T-helper 22 cell (primary cell): ENCODE results near the gene DSC2.
"Not testable (repeated sequence)": the region's sequence is repeated elsewhere in the genome, so short reads cannot be mapped to it uniquely, and the experiment has no call there.

Source experiments
- DNase-seq: peaks from one replicate; pipeline ENCODE4 v3.0.0-alpha.2; 2020; ENCODE audit warnings: low read depth

The DSC2 gene

DNA sequence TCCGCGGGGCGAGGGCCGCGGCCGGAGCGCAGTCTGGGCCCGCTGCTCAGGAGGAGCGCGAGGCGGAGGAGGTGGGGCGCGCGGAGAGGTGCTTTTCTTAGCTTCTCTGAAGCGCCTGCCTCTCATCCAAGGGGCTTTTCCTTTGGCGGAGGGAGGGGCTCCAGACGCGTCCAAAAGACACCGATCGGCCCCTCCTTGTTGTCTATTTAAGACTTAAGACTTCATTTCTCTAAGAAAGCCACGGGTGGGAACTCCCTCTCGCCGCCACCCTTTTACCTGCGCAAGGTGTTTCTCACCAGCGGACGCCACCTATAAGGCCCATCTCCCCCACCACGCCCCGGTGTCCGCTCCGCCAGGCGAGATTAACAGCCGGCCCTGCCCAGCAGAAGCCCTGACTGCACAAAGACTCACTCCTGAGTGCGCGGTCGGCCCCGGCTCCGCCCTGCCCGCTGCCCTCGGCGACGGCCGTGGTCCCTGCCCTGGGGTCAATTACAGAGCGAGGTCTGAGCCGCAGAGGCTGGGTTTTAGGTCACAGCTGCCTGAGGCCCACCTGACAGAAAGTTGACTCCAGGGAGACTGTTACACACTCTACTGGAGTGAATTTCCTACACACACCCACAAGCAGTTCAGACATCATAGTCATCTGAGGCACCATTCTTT lies at the start of gene DSC2:
DSC2 (minus strand) TSS at position 397 of the 660 bp plus-strand sequence. CDS start 450 bp downstream, outside the sequence.
- DNase-seq = no peak

DNA sequence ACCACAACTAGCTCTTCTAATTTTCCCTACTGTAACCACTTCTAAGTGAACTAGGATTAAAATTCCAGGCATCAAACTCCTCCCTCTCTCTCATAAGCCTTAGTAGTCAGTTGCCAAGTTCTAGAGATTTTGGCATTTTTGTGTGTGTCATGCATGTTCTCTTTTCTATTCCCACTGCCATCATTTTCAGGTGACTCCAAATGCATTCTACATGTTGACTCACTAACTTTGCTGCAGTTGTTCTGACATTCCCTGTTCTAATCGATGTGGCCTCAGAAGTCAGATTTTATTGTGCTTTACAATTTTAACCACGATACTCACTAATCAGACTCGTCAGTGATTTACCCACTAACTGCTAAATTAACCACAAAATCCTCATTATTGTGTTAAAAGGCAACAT lies 47.1 kb upstream of the DSC2 start:
- DNase-seq = no peak

DNA sequence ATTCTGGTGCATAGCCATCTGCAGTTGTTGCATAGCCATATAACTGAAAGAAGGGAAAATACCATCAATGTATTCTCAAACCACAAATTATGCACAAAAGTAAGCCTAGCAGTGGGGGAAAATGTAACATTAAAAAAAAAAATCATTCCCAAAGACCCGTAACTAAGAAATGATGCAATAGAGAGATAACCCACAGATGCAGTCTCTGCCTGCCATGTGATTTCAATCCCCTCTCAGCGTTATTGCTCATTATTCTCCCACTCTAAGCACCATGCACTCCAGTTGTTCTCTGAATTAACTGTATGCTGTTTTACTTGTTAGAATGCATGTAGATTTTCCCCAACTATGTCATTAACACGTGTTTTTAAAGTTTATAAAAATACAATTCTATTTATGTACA lies 46.4 kb upstream of the DSC2 start:
- no peak for DNase-seq

DNA sequence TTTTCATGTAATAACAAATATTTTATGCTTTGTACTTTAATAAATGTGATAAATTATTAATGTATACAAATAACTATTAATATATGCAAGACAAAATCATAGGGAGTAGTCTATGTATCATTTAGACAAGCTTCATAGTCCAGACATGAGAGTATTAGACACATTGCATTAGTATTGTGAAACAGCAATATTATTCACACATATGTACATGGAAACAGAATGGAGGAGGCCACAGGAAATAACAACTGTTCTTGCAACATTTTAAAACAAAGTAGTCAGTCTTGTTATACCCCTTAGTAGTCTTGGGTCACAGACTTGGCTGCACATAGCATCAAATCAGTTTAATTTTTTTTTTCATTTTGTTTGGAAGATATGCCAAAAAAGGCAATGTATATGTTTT lies 44.6 kb upstream of the DSC2 start:
- no peak for DNase-seq

DNA sequence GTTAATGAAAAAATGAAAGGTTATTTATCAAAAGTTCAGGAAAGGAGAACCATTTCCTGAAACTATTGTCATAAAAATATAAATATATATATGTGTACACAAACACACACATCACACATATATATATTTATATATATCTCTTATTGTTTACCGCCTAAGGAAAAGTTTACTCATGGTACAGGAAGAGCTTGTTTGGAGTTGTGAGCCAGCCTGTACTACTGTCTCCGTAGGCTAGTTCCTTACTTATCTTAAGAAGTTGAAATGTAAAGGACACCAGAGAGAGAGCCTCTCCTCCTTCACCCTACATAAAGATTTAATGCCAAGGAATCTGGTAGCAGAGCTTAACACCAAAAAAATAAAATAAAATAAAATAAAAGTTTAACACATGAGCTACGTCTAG lies 40.8 kb upstream of the DSC2 start:
- no peak for DNase-seq

- no peak for DNase-seq
Observed at GRCh38 chr18:31138709-31139108, 36.5 kb upstream of the DSC2 start.

GRCh38 chr18:31134988-31135529 lies 32.8 kb upstream of the DSC2 start:
- no peak for DNase-seq

DNA sequence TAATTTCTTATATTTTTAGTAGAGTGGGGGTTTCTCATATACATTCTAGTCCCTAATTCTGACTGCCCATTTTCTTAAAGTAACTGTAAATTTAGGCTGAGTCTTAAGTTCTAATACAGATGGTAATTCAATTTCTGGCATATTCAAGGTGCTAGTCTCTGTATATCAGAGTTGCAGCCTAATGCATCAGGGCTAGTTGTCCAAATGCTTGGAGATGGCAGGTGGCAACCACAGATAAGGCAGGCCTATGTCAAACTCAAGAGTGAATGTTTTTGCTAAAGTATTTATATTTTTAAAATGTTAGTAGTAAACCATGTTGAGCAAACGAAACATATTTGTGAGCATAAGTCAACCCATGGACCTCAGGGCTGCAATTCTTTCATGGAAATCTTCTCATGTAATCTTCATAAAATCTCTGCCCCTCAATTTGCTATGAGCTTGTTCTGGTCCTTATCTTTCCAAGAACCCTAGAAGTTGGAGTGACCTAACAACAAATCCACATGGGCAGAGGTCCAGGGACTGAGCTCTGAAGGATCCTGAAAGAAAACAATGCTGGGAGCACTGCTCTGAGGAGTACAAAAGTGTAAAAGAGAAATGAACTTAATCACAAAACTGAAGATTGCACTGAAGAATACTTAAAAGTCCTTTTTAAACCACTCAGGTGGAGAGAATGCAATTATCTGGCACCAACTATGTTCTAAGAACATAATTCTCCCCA lies 27.3 kb upstream of the DSC2 start:
- no peak for DNase-seq

DNA sequence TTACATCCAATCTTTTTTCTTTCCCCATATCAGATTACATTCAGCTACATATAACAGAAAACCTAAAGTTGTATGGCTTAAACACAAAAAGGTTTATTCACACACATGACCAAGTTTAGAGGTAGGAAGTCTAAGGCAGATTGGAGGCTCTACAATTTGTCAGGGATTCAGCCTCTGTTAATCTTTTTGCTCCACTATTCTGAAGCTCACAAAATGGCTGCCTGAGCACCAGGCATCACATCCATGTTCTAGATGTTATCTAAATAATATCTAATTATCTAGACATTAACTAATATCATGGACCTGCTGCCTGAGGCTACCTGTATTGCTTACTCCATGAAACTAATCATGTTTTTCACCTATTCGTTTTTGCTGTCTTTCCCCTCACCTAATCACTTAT lies 23.7 kb upstream of the DSC2 start:
- DNase-seq = no peak

GRCh38 chr18:31123125-31123524 lies 20.9 kb upstream of the DSC2 start:
- not testable (repeated sequence) for DNase-seq

GRCh38 chr18:31120594-31120993 lies 18.4 kb upstream of the DSC2 start:
- no peak for DNase-seq

- DNase-seq = no peak
Observed at GRCh38 chr18:31116853-31117595, 14.8 kb upstream of the DSC2 start.

DNA sequence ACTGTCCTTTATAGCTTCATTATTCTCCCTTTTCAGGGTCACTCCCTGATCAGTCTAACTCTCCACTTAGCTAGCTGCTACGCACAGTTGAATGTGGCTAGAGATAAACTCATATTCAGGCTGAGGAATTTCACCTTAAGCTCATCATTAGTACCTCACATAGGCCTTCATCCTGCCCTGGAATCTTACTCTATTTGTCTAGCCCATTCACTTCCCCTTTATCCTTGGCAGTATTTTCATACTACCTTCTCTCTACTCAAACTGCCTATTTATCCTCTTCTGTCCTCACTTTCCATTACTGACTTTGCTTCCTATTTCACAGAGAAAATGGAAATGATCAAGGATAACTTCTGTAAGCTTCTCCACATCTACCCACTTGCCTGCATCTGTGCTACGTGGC lies 10.6 kb upstream of the DSC2 start:
- DNase-seq = no peak

- no peak for DNase-seq
Observed at GRCh38 chr18:31105733-31106132, 3.5 kb upstream of the DSC2 start.

DNA sequence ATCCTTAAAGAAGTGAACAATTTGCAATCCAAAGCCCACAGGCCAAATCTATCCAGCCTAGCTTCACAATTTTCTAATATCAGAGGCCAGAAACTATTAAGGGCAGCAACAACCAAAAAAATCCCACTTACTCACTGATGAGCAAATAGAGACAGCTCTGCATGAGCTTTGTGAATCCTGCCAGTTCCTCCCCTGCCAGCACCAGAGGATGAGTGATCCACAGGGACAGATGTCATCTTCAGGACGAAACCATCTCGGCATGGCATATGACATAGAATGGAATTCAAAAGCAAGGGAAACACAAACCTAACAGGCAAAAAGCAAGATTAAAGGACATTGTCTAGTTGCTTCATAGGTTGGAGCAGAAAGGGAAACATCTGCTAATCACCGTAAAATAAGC lies 2.2 kb upstream of the DSC2 start:
- DNase-seq = no peak

DNA sequence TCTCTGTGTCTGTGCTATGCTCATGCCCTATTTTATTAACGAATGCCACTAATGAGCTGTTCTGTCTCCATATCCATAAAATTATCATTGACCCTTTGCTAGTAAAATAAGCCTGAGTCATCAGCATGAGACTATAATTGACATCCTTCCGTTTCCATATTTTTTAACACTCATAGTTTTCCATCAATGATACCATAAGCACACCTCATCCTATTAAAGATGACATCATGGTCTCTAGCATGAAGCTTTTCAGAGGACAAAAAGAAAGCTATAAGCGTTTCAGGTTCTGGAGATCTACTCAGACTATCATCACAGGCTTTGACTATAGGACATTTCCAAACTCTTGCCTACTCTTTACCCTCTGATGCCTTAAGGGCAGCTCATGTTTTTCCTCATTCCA lies 1.2 kb upstream of the DSC2 start:
- no peak for DNase-seq

GRCh38 chr18:31102941-31103340 lies 720 bp upstream of the DSC2 start:
- no peak for DNase-seq

DNA sequence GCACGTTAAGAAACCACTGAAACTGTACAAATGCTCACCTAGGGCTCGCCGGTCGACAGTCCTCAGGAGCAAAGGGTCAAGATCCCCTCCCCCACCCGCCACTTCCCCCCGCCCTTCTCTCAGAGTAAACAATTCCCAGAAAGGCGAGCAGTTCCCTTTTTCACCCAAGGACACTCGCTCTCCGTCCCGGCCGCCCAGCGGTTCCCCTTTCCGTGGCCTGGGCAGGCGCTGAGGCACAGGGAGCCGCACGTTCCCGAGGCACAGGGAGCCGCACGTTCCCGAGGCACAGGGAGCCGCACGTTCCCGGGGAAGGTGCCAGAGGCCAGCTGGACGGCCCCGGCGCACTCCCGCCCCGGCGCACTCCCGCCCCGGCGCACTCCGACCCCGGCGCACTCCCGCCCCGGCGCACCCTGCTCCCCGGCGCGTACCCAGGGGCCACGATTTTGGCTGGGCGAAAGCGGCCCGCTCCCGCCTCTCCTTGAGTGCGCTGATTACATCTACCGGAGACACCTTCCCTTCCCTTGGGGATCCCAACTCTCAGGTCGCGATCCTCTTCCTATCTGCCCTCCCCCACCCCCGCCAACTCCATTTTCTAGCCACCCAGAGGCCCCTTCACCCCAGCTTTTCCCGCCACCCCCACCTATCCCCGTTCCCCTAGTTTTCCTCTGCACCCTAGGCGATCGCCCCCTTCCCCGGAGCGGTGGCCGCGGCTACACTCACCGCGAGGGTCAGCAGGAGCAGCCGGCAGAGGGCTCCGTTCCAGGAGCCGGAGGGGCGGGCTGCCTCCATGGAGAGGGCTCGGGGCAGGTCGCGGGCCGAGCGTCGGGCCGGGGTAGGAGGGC lies 817 bp downstream of the DSC2 start:
- no peak for DNase-seq

GRCh38 chr18:31100436-31101182 lies 1.6 kb downstream of the DSC2 start:
- DNase-seq = no peak

DNA sequence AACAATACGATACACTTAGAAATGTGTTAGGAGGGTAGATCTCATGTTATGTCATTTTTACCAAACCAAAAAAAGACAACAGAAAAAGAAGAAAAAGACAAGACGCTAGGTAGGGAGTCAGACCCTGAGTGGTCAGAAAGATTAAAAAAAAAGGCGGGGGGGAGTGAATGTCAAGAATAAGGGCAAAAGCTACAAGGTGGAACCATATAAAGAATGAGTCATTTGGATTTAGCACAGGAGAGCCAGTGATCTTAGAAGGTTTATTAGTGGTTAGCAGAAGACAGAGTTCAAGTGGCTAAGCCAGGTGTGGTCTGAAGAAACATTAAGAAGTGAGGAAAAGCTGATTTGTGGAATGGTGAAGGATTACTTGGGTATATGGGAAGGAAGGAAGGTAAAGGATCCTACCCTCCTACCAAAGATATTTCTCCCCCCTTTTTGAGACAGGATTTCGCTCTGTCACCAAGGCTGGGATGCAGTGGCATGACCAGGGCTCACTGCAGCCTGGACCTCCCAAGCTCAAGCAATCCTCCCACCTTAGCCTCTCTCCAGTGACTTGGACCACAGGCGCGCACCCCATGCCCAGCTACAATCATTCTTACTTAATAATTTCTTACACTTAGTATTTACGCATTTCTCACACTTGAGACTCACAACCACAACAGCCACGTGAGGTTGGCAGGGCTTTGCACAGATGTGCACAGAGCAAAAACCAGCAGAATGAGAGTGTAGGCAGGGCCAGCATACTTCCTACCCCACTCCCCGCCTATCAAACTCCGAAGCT lies 2.6 kb downstream of the DSC2 start:
- DNase-seq = no peak
